Suprapubic skin (tissue), 4 donors: ENCODE data around the gene ZMYM4. TPM values are rescaled to one million over a fixed set of nuclear protein-coding genes. Genes with fewer than 3 reads are reported as not detected.
A peak's percentile ranks its signal among the peaks of the same experiment; 100 is the strongest.

Experiments
- DNase-seq, 2 donors: peaks; one replicate each; pipeline ENCODE4 v3.0.0-alpha.2; 2019; ENCODE audit warnings: low spot score in 2 of 2
- H3K27ac ChIP-seq: fragments of 200-600 bp; sonication (generic); one replicate; pipeline ENCODE4 v1.5.1; 2019
- H3K27me3 ChIP-seq: fragments of 200-600 bp; sonication (generic); one replicate; pipeline ENCODE4 v1.5.1; 2019
- H3K36me3 ChIP-seq: fragments of 200-600 bp; sonication (generic); one replicate; pipeline ENCODE4 v1.5.1; 2019
- H3K4me1 ChIP-seq: fragments of 200-600 bp; sonication (generic); one replicate; pipeline ENCODE4 v1.5.1; 2019
- H3K4me3 ChIP-seq: fragments of 200-600 bp; sonication (generic); one replicate; pipeline ENCODE4 v1.5.1; 2019; ENCODE audit warnings: mild to moderate bottlenecking
- H3K9me3 ChIP-seq: fragments of 200-600 bp; sonication (generic); one replicate; pipeline ENCODE4 v1.5.1; 2019
- CTCF ChIP-seq, 2 donors: fragments of 200-600 bp in 1 of 2; fragments of 450-650 bp in 1 of 2; sonication (generic) in 1 of 2; IDR thresholded peaks; one replicate each; pipeline ENCODE4 v1.5.1; 2016 to 2019; ENCODE audit warnings: antibody characterized with exemption in 2 of 2, mild to moderate bottlenecking in 1 of 2, moderate library complexity in 1 of 2
- EP300 ChIP-seq: sonication (generic); formaldehyde crosslinking; IDR thresholded peaks from one replicate; pipeline ENCODE4 v1.6.1; 2017; ENCODE audit warnings: antibody characterized with exemption
- POLR2A ChIP-seq, 2 donors: fragments of 450-650 bp; IDR thresholded peaks; one replicate each; pipeline ENCODE4 v1.6.1; 2017; ENCODE audit warnings: antibody characterized with exemption in 2 of 2, mild to moderate bottlenecking in 2 of 2, moderate library complexity in 2 of 2
- POLR2AphosphoS5 ChIP-seq, 3 donors: sonication (generic); formaldehyde crosslinking; IDR thresholded peaks; one replicate each; pipeline ENCODE4 v1.6.1; 2017; ENCODE audit warnings: antibody characterized with exemption in 3 of 3
- WGBS: methylation state at CpG from one replicate; pipeline ENCODE4 v1.1.5; 2018; 5-methylcytosine and 5-hydroxymethylcytosine counted together
- total RNA-seq, 4 donors: library from RNA; depleted of rRNA; stranded (reverse); fragments of >200 nt; gene quantifications; one replicate each; pipeline ENCODE4 v1.1.0, GENCODE V29; 2016

The ZMYM4 gene
- total RNA-seq, result 10 to 100 TPM; 16.9 to 43.0 (median 19.6) TPM

- TF ChIP-seq POLR2A (IDR thresholded peaks at IDR 0.05) (peak in 1 of 2 donors; percentile 21), POLR2AphosphoS5 (IDR thresholded peaks at IDR 0.05) (no peak), EP300 (no peak), CTCF (IDR thresholded peaks at IDR 0.05) (peak in 1 of 2 donors; percentile 15)
- peak within 1 kb of the TSS; percentile 95 for H3K27ac ChIP-seq
- peak; percentile 93 to 95 for DNase-seq
- no peaks in the 10 kb centered on the region for H3K27me3 ChIP-seq
- H3K4me1 ChIP-seq, result peaks cover 36% of the 10 kb centered on the region
- 6% methylated on average over 16 of the region's 65 CpGs for WGBS
- peak within 1 kb of the TSS; percentile 99 for H3K4me3 ChIP-seq
- H3K9me3 ChIP-seq, result no peaks in the 10 kb centered on the region
- H3K36me3 ChIP-seq, result no peaks in the 10 kb centered on the region
These were observed at the start of gene ZMYM4 for GRCh38 chr1:35268282-35269200. TSS of gene ZMYM4 (plus strand) at chr1:35268709. CDS start at chr1:35269047, 338 bp downstream.

- TF ChIP-seq POLR2A (IDR thresholded peaks at IDR 0.05) (no peak), CTCF (IDR thresholded peaks at IDR 0.05) (peak in 1 of 2 donors; percentile 20)
- 54% methylated on average over 2 of the region's 2 CpGs for WGBS
- no peaks in the 10 kb centered on the region for H3K27me3 ChIP-seq
- H3K4me1 ChIP-seq, result peaks cover 13% of the 10 kb centered on the region
- no peak overlapping the region for H3K27ac ChIP-seq
- no peaks in the 10 kb centered on the region for H3K36me3 ChIP-seq
- DNase-seq, result no peak
- no peak overlapping the region for H3K4me3 ChIP-seq
- H3K9me3 ChIP-seq, result no peaks in the 10 kb centered on the region
These were observed 47.5 kb upstream of the ZMYM4 start for GRCh38 chr1:35220976-35221375.

GRCh38 chr1:35222322-35223083 lies 46.0 kb upstream of the ZMYM4 start:
- WGBS, result 62% methylated on average over 6 of the region's 6 CpGs
- H3K4me3 ChIP-seq, result no peak overlapping the region
- no peaks in the 10 kb centered on the region for H3K36me3 ChIP-seq
- H3K27ac ChIP-seq, result no peak overlapping the region
- TF ChIP-seq POLR2A (IDR thresholded peaks at IDR 0.05) (no peak), EP300 (no peak), POLR2AphosphoS5 (IDR thresholded peaks at IDR 0.05) (no peak), CTCF (IDR thresholded peaks at IDR 0.05) (no peak)
- H3K4me1 ChIP-seq, result peaks cover 13% of the 10 kb centered on the region
- peak in 1 of 2 donors; percentile 26 for DNase-seq
- no peaks in the 10 kb centered on the region for H3K9me3 ChIP-seq
- H3K27me3 ChIP-seq, result no peaks in the 10 kb centered on the region

GRCh38 chr1:35223084-35223630 lies 45.4 kb upstream of the ZMYM4 start:
- Histone ChIP-seq H3K27me3 (no peaks in the 10 kb centered on the region), H3K9me3 (no peaks in the 10 kb centered on the region), H3K27ac (no peak overlapping the region), H3K36me3 (no peaks in the 10 kb centered on the region), H3K4me3 (no peak overlapping the region), H3K4me1 (peaks cover 13% of the 10 kb centered on the region)
- 65% methylated on average over 4 of the region's 4 CpGs for WGBS
- no peak for DNase-seq
- TF ChIP-seq POLR2A (IDR thresholded peaks at IDR 0.05), result no peak
- no peak for TF ChIP-seq CTCF (IDR thresholded peaks at IDR 0.05)
- no peak for TF ChIP-seq POLR2AphosphoS5 (IDR thresholded peaks at IDR 0.05)

- no peaks in the 10 kb centered on the region for H3K27me3 ChIP-seq
- WGBS, result 92% methylated on average over 2 of the region's 2 CpGs
These were observed 42.0 kb upstream of the ZMYM4 start for GRCh38 chr1:35226546-35226945.

More at GRCh38 chr1:35226546-35226945, 42.0 kb upstream of the ZMYM4 start:
- Histone ChIP-seq H3K9me3 (no peaks in the 10 kb centered on the region), H3K4me3 (no peak overlapping the region), H3K4me1 (peaks cover 13% of the 10 kb centered on the region), H3K36me3 (no peaks in the 10 kb centered on the region), H3K27ac (no peak overlapping the region)
- no peak for DNase-seq
- TF ChIP-seq POLR2AphosphoS5 (IDR thresholded peaks at IDR 0.05) (no peak), POLR2A (IDR thresholded peaks at IDR 0.05) (no peak), EP300 (no peak), CTCF (IDR thresholded peaks at IDR 0.05) (no peak)
